Stimulated activated CD4-positive, alpha-beta T cell treated with anti-CD3 and anti-CD28 coated beads, Interleukin-12 subunit alpha, Interleukin-12 subunit beta, amount 100 ng/mL, for 24 hours (primary cell): ENCODE measurements around the gene ETV2.
"Not testable (repeated sequence)": the region's sequence is repeated elsewhere in the genome, so short reads cannot be mapped to it uniquely, and the experiment has no call there.

Experiments
- DNase-seq, 2 experiments: peaks; one replicate each; pipeline ENCODE4 v3.0.0-alpha.2; 2020; ENCODE audit warnings: low read depth in 2 of 2

The ETV2 gene

DNA sequence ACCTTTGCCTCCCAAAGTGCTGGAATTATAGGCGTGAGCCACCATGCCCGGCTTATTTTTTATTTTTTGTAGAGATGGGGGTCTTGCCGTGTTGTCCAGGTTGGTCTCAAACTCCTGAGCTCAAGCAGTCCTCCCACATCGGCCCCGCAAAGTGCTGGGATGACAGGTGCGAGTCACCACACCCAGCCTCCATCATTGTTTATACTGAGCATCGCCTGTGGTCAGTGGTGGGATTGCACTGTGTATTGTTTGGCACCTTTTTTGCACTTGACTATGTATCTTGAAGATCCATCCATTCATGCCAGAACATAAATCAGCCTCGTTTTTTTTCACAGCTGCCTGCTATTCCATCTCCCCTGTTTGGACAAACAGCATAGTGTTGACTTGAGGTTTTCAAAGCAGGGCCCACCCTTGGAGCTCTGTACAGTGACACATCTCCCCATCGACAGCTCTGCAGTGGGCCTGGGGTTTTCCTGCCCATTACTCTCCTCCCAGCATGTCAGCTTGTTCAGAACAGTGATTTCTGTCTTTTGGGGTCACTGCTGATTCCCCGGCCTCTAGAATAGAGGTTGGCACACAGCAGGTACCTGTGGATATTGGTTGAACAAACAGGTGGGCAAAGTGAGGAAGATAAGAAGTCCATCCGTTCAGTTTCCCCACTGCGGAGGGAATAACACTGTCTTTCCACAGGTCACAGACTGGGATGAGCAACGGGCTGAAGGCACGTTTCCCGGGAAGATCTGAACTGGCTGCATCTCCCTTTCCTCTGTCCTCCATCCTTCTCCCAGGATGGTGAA, 16.6 kb downstream of the ETV2 start:
- DNase-seq = no peak

DNA sequence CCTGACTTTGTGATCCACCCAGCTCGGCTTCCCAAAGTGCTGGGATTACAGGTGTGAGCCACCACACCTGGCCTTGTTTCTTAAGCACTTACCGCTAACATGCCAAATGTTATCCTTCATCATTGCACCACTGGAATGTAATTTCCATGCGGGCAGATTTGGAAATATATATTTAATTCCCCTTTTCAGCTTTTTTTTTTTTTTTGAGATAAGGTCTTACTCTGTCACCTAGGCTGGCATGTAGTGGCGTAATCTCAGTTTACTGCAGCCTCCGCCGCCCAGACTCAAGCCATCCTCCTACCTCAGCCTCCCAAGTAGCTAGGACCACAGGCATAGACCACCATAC, 20.4 kb downstream of the ETV2 start:
- DNase-seq = no peak

DNA sequence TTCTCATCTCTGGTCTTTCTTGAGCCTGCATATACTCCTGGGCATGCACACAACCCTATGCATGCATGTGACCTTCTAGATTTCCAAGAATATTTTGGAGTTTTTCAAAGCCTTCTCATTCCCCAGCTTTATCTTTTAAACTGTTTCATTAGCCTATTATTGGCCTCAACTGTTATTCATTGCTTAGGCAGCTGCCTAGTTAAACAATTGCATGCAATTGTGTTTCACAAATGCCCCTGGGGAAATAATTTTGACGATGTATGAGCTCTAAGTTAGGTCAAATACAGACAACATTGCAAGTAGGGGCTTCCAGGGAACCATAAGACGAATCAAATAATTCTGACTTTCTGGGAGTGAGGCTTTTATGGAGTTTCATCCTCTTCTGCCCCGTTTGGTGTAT, 22.4 kb downstream of the ETV2 start:
- no peak for DNase-seq

DNA sequence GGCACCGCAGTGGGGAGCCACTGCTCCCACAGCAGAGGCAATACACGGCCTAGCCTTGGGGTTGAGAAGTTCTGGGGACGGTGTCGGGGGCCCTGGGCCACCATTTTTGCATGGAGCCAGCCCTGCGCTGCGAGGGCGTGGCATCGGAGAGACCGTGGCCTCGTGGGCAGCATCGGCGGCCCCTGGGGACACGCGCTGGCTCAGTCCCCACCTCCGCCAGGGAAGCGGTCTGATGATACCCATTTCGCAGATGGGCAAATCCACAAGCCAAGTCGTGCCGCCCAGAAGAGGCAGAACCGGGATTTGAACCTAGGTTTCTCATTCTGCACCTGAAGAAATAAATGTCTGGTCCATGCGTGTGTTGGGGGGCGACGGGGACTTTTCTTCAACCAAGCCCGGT, 23.6 kb downstream of the ETV2 start:
- no peak for DNase-seq

DNA sequence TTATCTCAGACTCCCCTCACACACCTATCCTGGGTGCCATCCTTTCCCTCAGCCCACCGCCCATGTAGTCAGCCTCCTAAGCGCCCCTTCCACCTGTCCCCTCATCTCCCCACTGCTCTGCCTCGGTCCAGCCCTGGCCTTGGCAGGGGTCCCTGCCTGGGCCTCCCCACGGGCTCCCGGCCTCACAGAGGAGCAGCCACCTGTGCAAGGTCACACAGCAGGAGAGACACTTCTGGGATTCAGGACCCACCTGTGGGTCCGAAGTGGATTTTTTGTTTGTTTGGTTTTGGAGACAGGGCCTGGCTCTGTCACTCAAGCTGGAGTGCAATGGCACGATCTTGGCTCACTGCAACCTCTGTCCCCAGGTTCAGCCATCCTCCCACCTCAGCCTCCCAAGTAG, 24.1 kb downstream of the ETV2 start:
- DNase-seq = no peak

DNA sequence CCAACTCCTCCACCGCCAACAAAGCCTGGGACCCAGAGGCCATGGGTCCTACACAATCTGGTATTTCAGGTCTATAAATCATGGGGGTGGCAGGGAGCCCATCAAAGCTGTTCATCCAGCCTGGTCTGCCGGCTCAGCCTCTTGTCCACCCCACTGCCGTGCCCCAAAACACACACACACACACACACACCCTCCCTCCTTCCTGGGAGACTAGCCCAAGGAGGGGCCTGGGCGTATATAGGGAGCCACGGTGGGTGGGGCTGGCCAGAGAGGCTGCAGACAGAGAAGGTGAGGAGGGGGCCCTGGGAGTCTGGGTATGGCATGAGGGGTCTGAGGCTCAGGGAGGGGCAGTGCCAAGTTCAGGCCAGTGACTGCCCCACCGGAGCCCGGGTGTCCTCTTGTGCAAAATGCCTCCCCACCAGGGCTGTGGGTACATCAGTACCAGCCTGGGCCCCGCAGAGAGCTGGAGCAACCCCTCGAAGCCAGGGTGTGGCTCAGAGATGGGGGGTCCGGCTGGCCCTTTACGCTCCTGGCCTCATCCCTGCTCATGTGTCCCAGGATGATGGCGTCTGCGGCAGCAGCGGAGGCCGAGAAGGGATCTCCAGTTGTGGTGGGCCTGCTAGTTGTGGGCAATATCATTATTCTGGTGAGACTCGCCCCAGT, 24.8 kb downstream of the ETV2 start, which contains the start of gene UPK1A:
TSS of gene UPK1A (plus strand) at position 267 of the 663 bp plus-strand sequence. CDS start at position 563, 296 bp downstream.
- DNase-seq = no peak

DNA sequence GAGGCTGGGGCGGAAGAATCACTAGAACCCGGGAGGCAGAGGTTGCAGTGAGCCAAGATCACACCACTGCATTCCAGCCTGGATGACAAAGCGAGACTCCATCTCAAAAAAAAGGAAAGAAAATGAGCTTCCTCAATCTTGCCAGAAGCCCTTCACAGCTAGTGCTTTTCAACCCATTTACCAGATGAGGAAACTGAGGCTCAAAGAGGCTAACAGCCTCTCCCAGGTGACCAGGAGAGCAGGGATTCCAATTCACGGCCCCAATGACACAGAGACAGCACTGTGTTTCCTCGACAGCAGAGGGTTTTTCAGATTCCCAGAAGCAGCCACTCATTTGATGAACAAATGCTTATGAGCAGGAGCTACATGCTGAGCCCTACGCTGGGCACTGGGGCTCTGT, 28.0 kb downstream of the ETV2 start:
- no peak for DNase-seq

DNA sequence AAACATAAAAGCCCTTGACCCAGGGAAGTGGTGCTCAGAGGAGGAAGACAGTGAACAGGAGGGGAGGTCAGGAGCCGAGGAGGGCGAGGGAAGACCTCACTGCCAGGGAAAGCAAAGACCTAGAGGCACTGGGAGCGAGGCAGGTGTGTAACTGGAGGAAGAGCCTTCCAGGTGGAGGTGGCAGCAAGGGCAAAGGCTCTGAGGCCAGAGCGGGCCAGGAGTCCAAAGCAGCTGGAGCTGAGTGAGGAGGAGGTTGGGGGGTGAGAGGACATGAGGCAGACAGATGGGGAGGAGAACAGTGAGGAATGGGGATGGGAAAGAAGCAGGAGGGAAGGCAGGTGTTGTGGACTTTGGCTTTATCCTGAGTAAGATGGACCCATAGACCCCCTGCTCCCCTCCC, 28.4 kb downstream of the ETV2 start:
- no peak for DNase-seq

DNA sequence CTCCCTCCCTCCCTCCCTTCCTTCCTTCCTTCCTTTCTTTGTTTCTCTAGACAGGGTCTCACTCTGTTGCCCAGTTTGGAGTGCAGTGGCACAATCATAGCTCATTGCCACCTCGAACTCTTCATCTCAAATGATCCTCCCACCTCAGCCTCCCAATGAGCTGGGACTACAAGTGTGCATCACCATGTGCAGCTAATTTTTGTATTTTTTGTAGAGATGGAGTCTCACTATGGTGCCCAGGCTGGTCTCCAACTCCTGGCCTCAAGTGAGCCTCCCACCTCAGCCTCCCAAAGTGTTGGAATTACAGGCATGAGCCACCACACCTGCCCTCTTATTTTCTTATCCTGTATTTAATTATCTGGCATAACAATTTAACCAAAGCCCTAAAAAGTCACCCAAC, 29.1 kb downstream of the ETV2 start:
- no peak for DNase-seq

DNA sequence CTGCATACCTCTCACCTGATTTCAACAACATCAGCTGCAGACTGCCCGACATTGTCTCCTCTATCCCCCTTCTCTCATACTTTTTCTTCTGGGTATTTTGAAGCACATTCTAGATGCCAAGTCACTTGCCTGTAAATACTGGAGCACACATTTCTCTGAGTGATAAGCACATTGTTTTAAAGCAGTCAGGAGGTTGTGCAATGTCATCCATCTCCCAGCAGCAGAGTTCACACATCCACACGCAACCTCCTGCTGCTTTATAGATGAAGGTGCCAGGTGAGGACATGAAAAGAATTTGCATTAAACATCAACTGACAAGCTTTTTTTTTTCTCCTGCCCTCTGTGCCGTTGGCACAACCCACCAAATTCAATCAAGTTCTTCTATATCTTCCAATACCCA, 30.3 kb downstream of the ETV2 start:
- DNase-seq = no peak

DNA sequence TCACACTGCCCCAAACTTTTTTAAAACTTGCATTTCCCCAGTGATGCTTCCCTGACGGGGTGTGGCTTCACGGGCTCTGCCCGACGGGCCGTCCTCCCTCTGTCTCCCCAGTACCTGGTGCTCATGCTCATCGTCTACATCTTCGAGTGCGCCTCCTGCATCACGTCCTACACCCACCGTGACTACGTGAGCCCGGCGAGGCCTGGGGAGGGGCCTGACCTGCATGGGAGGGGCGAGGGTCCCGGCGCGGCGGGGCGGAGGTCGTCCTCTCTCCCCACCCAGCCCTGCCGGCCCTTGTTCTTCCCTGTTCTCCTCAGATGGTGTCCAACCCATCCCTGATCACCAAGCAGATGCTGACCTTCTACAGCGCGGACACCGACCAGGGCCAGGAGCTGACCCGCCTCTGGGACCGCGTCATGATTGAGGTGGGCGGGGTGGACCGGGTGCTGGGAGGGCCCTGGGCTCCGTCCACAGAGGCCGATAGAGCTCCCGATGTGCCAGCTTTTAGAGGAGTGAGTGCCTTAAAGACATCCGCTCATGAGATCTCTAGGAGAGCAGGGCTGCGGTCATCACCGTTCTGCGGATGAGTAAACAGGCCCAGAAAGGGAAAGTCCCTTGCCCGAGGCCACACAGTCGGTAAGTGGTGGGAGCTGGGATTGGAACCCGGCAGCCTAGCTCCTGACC, 31.7 kb downstream of the ETV2 start:
- peak; percentile 20 to 49 for DNase-seq

DNA sequence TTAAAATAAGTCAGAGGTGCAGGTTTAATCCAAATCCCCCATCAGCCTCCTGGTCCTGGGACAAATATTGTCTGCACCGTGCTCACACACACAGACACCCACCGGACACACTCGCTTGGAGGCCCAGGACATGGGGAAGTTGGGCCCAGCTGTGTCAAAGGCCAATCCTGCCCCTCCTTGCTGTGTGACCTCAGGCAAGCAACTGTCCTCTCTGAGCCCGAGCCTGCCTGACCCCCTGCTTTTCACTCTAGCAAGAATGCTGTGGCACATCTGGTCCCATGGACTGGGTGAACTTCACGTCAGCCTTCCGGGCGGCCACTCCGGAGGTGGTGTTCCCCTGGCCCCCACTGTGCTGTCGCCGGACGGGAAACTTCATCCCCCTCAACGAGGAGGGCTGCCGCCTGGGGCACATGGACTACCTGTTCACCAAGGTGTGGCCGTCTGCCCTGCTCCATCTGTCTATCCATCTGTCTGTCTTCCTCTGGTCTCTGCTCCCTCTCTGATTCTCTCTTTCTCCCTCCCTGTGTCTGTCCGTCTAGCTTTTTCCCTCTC, 34.1 kb downstream of the ETV2 start:
- no peak for DNase-seq

DNA sequence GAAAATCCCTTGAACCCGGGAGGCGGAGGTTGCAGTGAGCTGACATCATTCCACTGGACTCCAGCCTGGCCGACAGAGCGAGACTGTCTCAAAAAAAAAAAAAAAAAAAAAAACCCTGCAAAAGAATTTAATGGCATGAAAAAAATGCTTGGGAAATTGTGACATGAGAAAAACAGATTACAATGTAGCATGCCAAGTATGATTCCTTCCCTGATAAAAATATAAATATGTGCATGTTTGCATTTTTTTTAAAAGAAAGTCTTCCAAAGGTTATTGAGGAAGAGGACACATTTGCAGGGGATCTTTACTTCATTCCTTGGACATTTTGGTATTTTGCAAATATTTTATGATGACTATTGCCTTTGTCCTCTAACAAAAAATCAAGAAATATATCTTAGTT, 48.3 kb downstream of the ETV2 start:
- DNase-seq = no peak

DNA sequence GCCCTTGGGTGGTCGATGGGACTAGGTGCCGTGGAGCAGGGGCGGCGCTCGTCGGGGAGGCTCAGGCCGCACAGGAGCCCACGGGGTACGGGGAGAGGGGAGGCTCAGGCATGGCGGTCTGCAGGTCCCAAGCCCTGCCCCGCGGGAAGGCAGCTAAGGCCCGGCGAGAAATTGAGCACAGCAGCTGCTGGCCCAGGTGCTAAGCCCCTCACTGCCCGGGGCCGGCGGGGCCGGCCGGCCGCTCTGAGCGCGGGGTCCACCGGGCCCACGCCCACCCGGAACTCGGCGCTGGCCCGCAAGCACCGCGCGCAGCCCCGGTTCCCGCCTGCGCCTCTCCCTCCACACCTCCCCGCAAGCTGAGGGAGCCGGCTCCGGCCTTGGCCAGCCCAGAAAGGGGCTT, 49.6 kb downstream of the ETV2 start:
- not testable (repeated sequence) for DNase-seq

DNA sequence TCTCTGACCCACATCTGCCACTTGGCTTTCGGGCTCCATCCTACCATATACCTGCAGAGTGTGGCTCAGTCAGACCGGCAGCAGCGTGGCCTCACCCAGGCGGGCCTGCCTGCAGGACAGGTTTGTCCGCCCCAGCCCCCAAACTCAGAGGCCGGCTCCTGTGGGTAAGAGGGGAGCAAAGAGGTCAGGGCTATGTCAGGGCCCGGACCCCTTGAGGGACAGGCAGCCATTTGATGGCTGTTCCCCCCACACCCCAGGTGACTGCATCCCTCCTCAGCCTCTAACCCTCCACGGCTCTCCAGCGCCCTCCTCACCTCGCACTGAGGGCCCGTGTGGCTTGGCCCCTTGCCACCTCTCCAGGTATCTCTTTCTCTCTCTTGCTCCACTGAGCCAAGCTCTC, 50.5 kb downstream of the ETV2 start:
- DNase-seq = no peak

DNA sequence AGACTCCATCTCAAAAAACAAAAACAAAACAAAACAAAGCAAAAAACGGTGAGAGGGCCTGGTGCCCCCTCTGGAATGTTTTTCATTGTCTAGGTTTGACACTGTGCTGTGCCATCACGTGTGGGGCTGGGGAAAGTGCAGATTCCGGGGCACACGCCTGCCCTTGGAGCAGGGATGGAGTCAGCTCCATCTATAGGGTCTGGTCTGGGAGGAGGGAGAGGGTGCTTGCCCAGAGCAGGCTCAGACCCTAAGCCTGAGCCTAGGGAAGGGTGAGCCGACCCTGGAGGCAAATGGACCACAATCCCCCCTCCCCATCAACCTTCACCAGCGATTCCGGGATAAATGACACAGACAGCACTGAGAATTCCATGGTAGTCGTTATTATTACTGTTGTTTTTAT, 51.9 kb downstream of the ETV2 start:
- no peak for DNase-seq

DNA sequence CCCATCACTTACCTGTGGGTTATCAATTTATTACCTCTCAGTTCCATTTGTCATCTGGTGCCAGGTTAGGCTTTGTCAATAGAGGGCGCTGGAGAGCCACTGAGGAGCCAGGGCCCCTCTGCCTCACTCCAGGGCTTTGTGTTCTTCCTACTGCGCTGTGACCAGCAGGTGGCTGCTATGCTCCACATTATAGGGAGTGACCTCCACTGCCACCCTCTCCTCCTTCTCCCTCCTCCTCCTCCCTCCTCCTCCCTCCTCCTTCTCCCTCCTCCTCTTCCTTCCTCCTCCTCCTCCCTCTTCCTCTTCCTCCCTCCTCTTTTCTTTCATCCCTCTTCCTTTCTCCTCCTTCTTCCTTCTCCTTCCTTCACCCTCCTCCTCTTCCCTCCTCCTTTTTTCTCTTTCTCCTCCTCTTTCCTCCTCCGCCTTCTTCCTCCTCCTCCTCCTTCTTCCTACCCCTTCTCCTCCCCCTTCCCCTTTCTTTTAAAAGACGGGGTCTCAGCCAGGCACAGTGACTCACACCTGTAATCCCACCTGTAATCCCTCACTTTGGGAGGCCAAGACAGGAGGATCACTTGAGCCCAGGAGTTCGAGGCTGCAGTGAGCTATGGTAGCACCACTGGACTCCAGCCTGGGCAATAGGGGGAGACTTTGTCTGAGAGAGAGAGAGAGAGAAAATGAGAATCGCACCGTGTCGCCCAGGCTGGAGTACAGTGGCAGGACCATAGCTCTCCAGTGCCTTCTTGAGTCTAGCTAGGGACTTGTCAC, 52.5 kb downstream of the ETV2 start:
- DNase-seq = peak; percentile 82 to 90
